GM21825 (cell line): ENCODE results near the gene TMEM204.

ENCODE experiments used
- ATAC-seq: cut with Tn5 transposase; IDR thresholded peaks from one replicate; pipeline ENCODE4 v1.9.1; 2021; ENCODE audit warnings: mild to moderate bottlenecking, moderate library complexity; ENCODE audit not compliant: unreplicated experiment

The TMEM204 gene

DNA sequence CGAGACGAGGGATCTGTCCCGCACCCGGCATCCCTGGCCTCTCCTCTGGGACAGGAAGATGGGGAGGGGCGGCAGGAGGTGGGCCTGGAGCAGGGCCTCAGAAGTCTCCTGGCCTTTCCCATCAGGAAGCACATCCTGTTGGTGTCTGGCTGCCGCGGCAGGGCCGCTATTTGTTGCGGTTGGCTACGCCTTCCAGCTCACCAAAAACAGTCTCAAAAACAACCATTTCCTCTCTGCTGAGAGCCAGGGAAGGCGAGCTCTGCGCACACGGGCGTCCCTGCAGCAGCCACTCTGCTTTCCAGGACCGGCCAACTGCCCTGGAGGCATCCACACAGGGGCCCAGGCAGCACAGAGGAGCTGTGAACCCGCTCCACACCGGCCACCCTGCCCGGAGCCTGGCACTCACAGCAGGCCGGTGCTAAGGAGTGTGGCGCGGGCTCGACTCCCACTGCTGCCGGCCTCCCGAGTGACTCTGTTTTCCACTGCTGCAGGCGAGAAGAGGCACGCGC lies at the start of gene TMEM204:
Gene TMEM204 (plus strand): TSS at position 224 of the 509 bp plus-strand sequence. CDS start 610 bp downstream, outside the sequence.
- ATAC-seq, result no peak

DNA sequence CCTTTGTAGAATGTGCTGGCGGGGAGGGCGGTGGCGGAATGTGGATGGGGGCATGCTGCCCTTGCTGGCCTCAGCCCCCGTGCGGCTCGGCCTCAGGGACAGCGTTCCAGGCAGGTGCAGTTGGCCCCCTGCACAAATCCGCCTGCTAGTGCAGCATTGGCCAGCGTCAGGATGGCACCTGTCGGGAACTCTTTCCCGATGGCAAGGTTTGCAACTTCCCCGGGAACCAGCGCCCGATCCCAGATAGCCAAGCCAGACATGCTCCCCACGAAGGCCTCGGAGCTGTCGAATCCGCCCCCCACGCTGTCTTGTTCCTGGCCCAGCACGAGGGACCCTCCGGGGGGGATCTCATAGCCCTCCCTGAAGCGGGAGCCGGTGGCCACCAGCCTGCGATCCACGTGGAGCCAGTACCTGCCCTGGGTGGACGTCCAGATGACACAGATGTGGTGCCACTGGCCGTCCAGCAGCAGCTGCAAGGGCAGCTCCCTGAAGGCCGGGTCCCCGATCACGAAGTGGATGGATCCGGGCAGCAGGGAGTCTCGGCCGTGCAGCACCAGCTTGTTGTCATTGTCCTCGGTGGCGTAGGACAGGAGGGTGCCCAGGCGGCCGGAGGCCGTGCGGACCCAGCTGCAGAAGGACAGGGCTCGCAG lies 47.5 kb upstream of the TMEM204 start:
- no peak for ATAC-seq

DNA sequence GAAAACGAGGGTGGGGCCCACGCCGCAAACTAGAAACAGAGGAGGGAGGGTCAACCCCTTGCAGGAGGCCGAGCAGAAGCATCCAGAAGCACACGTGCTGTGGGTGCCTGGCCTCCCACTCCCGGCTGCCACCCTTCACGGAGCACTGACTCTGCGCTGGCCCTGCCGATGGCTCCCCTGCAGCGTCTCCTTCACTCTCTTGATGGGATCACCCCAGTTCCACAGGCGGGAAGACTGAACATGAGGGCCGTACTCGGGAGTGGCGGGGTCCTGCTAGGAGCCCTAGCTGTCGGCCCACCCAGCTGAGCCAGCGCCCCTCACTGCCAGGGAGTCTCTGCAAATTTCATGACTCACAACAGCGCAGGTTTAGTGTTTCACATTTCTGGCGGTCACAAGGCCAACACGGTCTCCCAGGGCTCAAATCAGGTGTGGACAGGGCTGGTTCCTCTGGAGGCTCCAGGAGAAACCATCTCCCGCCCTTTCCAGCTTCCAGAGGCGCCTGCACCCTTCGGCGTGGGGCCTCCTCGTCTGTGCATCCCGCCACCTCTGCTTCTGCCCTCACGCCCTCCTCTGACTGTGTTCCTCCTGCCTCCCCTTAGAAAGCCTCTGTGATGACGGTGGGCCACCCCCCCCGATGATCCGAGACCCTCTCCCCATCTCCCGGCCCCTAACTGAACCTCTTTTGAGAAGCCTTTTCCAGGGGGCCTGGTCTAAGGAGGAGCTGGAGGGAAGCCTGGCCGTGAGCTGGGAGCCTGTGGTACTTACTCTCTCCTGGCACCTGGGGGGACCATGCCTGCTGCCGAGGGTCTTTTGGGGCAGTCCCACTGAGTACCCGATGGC lies 46.7 kb upstream of the TMEM204 start:
- no peak for ATAC-seq

DNA sequence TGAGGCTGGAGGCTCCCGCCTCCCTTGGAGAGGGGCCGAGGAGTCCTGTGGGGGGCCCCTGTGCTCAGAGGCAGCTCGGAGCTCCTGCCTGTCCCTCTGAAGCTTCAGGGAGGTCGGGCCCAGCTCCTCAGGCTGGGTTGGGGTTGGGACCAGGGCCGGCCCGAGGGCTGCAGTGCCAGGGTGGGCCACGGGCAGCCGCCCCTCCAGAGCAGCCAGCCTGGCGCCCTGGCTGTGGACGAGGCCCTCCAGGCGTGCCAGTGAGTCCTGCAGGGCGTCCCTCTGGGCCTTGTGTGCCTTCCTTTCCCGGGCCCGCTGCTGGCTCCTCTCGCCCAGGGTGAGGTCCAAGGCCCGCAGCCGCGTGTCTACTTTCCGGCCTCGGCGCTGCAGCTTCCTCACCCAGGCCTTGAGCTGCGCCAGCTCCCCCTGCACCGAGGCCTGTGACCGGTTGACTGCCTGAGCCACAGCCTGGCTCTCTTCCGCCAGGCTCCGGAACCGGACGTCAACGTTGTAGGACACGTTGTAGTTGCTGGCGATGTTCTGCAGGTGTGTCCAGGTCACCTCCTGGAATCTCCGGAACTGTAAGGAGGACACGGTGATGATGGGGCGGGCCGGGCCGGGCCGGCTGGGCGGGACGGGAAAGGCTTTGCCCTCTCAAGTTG lies 45.9 kb upstream of the TMEM204 start:
- ATAC-seq, result no peak

DNA sequence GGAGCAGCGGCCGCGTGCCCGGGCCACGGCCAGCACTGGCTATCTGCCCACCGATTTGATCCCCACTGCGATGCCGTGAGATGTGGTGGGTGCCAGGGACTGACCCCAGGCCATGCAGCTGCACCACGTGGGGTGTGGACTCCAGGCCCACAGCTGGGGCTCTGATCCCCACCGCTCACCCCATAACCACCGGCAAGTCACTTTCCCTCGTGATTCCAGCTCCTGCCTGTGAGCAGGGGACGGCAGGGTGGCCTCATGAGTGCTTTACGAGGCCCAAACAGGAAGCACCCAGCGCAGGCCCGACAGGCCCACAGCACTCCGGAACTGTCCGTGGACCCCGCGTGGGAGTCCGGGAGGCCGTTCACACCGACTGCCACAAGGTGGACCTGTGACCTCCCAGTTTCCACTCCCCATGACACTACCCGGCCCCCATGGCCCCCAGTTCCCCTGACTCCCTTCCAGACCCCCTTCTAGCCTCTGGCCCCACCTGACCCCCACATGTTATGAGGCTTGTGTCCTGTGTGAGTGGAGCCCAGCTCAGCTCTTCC lies 45.3 kb upstream of the TMEM204 start:
- no peak for ATAC-seq

DNA sequence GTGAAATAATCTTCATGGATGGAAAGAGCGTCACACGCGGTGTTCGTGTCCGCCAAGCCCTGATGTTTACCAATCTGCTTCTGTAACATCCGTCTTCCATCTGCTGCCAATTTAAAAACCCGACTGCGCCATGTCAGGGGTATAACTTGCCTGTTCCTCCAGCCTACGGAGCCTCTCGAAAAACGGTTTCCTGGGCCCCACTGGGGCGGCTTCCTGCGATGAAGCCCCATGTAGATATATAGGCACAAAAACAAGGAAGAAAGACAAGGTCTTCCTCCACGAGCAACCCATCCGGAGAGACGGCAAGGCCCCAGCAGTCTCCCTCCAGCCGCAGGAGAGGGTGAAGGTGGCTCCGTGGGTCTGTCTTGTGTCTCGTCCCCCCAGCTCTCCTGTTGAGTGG lies 44.8 kb upstream of the TMEM204 start, which contains the start of gene PTX4:
Gene PTX4 (minus strand): TSS at position 326 of the 400 bp plus-strand sequence. CDS start 35 bp downstream, at position 291.
- ATAC-seq, result no peak

DNA sequence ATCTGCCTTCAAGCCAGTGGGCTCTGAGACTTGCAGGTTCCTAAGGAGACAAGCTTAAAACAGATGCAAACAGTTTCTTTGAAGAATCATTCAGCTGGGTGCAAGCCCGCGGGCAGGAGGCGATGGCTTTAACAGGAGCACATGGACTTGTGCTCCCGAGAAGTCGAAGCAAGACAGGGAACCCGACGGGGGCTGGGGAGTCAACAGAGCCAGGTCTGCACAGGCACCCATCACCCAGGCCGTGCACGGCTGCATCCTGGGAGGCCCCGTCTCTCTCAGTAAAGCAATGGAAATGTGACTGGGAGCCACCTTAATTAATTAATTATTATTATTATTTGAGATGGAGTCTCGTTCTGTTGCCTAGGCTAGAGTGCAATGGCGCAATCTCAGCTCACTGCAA lies 44.4 kb upstream of the TMEM204 start:
- ATAC-seq, result no peak

DNA sequence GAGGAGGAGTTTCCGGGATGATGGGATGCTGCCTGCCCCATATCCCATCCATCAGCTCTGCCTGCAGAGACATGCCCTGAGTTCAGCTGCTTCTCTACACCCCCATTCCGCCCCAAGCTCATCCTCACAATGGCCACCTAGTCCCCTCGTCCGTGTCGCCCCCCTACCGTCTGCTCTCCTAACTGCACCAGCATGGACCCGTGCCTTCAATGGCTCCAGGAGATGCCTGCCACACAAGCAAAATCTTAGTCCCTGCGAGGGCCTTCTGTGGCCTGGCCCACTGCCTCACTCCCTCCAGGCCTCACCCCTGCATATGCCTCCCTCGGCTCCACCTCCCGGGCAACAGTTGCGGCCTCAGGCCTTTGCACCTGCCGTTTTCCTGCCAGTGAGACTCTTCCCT lies 42.1 kb upstream of the TMEM204 start:
- ATAC-seq, result no peak

DNA sequence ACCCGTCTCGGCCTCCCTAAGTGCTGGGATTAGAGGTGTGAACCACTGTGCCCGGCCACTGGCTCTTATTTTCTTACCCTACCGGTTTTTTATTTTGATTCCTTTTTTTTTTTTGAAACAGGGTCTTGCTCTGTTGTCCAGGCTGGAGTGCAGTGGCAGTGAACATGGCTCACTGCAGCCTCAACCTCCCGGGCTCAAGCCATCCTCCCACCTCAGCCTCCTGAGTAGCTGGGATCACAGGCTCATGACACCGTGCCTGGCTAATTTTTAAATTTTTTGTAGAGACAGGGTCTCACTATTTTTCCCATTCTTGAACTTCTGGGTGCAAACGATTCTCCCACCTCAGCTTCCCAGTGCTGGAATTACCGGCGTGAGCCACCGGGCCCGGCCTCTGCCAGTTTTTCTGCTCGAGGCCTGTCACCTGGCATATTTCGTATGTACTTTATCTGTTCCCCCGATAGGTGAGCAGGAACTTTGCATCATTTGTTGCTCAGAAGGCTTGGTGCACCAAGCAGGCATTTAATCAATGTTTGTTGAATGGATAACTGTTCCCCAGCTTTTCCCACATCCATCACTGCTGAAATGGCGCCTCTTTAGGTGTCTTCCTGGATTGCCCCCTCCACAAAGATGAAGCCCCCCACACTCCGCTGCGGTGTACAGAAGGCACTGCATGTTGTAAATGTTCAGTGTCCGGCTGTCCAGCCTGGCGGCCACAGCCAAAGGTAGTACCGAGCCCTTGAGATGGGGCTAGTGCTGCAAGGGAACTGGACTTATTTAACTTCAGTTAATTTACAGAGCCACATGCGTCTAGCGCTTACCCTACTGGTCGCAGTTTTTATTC lies 41.2 kb upstream of the TMEM204 start:
- ATAC-seq, result no peak

DNA sequence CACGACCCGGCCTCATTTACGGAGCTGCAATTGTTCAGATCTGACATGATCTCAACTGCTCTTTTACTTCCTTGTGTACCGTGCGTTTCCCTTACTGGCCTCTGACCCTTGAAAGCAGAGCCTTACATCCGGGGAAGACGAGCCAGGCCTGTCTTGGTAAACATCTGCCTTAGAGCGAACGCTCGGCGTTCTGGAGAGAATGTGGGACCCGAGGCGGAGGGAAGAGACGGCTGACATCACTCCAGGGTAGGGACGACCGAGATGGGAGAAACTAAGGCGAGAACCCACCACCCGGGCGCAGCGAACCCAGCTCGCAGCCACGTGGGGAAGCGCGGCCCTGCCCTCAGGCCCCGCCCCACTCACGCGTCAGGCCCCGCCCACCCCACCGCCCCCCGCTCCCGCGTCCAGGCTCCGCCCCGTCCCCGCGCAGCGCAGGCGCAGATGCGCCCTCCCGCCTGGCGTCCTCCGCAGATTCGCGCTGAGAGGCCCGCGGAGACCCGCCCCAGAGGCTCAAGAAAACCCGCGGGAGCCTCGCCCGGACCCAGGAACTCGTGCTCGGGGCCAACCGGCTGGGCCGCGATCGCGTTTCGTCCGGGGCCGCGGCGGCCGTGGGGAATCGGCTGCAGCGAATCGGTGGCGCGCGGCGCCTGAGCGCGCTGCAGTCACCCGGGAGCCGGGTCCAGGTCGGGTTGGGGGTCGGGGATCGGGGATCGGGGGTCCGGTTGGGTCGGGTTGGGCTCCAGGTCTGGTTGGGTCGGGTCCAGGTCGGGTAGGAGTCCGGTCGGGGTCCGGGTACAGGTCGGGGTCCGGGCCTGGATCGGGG lies 40.3 kb upstream of the TMEM204 start, which contains the start of gene TELO2:
Gene TELO2 (plus strand): TSS at position 438 of the 823 bp plus-strand sequence. CDS start 922 bp downstream, outside the sequence.
- ATAC-seq, result no peak

DNA sequence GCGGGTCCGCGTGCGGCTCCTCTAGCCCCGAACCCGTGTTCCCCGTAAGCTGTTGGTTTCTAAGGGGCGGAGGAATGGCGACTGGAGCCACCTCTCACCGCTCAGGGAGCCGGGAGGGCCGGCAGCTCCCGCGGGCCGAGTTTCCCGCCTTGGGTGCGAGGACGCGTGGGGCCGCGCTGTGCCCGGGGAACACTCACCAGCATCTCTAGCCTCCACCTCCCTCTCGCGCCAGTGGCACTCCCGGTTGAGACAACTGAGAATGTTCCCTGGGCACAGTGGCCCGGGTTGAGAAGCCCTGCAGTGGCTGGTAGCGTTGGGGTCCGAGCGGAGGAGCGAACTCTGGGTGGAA lies 39.7 kb upstream of the TMEM204 start:
- ATAC-seq, result no peak

DNA sequence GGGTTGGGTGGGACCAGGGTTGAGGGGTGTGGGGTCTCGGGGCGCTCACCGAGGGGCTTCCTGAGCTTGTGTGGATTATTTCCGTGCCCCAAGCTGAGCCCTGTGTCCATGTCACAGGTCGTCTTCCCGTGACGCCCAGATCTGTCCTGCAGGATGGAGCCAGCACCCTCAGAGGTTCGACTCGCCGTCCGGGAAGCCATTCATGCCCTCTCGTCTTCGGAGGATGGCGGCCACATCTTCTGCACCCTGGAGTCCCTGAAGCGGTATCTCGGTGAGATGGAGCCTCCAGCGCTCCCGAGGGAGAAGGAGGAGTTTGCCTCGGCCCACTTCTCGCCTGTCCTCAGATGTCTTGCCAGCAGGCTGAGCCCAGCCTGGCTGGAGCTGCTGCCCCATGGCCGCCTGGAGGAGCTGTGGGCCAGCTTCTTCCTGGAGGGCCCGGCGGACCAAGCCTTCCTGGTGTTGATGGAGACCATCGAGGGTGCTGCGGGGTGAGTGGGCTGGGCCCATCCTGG lies 39.3 kb upstream of the TMEM204 start:
- no peak for ATAC-seq

DNA sequence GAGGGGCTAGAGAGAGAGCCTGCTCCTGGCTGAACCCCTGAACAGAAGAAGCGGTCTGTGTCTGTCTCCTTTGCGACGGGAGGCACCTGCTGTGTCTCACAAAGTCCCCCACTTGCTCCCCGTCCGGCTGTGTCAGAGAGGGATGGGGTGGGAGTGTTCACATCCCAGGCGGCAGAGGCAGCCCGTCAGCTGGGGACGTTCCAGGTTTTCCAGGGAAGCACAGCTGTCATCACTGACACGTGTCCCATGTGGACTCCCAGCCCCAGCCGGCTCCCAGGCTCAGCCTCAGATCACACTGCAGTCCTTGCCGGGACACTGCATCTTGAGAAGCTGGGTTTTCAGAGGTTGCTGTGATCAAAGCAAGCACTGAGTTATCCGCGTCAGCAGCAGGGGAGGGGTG lies 38.8 kb upstream of the TMEM204 start:
- ATAC-seq, result no peak

DNA sequence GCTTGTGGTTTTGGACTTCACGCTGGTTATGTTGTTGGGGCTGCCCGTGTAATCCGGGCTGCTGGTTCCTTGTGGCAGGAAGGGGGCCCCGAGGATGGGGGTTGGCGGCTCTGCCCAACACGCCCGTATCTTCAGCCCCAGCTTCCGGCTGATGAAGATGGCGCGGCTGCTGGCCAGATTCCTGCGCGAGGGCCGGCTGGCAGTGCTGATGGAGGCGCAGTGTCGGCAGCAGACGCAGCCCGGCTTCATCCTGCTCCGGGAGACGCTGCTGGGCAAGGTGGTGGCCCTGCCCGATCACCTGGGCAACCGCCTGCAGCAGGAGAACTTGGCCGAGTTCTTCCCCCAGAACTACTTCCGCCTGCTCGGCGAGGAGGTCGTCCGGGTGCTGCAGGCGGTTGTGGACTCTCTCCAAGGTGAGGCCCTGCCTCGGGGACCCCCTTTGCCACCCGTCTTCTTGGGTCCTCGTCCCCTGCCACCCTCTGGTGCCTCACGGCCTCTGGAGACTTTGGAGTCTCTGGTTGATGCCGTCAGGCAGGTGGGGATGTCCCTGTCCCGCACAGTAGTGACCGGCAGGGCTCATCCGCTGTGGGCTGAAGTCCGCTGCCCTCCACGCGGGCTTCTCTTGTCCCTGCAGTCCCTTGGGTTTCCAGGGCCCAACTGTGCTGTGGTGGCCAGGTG lies 38.1 kb upstream of the TMEM204 start:
- no peak for ATAC-seq

DNA sequence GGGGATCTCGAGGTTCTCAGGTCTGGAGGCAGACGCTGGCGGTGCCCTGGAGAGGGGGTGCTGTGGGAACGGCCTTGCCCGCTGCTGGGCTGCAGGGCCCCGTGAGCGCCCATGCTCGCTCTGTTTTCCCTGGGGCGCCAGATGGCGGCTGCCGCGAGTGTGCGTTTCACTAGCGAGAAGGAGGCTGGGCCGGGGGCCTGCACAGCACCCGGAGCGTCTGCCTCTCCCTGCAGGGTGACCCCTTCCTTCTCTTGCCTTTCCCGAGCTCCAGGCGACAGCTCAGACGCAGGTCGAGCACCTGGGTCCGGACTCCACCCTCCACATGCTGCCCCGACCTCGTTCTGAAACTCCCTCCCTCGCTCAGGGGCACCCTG lies 37.6 kb upstream of the TMEM204 start:
- ATAC-seq, result no peak

DNA sequence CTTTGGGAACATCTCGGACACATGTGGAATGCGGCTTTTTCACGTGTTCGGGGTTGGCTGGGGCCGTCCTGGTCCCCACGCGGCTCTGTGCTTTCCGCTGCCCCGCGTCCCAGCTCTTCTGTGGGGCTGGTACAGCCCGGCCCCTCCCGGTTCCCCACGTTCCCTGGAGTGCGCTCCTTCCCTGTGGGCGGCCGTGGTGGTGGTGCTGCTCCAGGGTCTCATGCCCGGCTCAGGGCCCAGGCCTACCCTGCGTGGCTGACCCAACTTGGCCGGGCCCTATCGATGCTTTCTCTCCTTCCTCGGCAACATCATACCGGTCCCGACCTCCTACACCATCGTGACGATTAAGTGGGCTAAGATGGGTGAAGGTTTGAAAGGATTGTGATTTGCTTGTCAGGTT lies 37.0 kb upstream of the TMEM204 start:
- no peak for ATAC-seq

DNA sequence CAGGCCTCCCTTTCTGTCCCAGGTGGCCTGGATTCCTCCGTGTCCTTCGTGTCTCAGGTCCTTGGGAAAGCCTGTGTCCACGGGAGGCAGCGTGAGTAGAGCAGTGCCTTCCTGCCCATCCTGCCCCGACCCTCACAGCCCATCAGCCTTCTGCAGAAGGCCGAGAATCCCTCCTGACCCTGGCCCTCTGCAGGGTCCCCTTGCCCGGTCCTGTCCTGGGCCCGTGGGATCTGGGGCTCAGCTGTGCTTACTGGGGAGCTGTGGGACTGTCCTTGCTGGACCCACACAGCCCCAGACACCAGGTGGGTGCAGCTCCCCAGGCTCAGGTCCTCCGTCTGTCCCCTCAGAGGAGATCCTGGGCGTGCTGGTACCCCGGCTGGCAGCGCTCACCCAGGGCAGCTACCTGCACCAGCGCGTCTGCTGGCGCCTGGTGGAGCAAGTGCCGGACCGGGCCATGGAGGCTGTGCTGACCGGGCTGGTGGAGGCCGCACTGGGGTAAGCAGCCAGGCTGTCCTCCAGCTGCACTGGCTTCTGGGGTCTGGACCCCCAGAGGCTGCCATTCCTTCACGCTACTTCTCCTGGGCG lies 36.4 kb upstream of the TMEM204 start:
- ATAC-seq, result no peak

DNA sequence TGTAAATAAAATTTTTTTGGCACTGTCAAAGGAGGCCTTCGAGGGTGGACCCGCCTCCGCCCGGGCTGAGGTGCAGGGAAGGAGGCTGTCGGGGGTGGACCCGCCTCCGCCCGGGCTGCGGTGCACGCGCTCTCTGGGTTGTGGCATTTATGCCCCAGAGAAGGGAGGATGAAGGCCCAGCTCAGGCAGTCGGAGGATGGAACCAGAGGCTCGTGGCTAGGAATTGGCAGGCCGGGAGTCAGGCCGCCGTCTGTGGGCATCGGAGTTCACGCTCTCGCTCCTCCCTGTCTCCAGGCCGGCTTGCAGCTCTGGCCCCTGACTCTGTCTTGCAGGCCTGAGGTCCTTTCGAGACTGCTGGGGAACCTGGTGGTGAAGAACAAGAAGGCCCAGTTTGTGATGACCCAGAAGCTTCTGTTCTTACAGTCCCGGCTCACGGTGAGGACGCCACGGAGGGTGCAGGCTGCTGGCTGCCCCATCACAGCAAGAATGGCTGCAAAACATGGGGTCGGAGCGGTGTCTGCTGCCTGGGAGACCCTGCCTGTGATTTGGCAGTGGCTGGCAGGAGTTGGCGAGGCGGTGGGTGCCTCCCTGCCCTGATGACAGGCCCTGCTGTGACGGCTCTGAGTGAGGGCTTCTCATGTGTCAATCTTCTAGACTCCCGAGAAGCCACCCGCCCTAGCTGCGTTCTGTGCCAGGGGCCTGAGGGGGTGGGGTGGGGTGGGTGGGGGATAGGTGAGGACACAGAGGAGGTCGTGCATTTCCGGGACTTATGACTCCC lies 34.4 kb upstream of the TMEM204 start:
- ATAC-seq, result no peak
